Activated B cell treated with CpG ODN at 0.5 μM for 24 hours (primary cell): ENCODE data around the gene XDH. TPM values are rescaled to one million over a fixed set of nuclear protein-coding genes. Genes with fewer than 3 reads are reported as not detected.

Experiments used
- ATAC-seq: fragments of 200-7000 bp; cut with Tn5 transposase; one replicate; pipeline ENCODE4 v1.10.0; 2021; ENCODE audit warnings: low read depth, mild to moderate bottlenecking, moderate library complexity
- CTCF ChIA-PET: fragments of 350-600 bp; sonication (Branson Sonifier 250); formaldehyde crosslinking; loops from one replicate; lab custom pipeline; 2021; ENCODE audit warnings: antibody characterized with exemption; lab: Charles Lee
- POLR2A ChIA-PET: fragments of 350-600 bp; sonication (Branson Sonifier 250); formaldehyde crosslinking; loops from one replicate; lab custom pipeline; 2021; ENCODE audit warnings: antibody characterized with exemption; lab: Charles Lee
- DNase-seq: peaks from one replicate; pipeline ENCODE4 v3.0.0; 2022
- H3K27ac Mint-ChIP-seq: one replicate; pipeline ENCODE4 v1.8.0; 2020; ENCODE audit warnings: mixed read lengths
- H3K27me3 Mint-ChIP-seq: one replicate; pipeline ENCODE4 v1.8.0; 2021; ENCODE audit warnings: mixed read lengths
- H3K36me3 Mint-ChIP-seq: one replicate; pipeline ENCODE4 v1.8.0; 2021; ENCODE audit warnings: low read depth, mixed read lengths
- H3K4me1 Mint-ChIP-seq: one replicate; pipeline ENCODE4 v1.8.0; 2021; ENCODE audit warnings: mixed read lengths
- H3K4me3 Mint-ChIP-seq: one replicate; pipeline ENCODE4 v1.8.0; 2020; ENCODE audit warnings: mild to moderate bottlenecking, mixed read lengths
- H3K9me3 Mint-ChIP-seq: one replicate; pipeline ENCODE4 v1.8.0; 2020; ENCODE audit warnings: mixed read lengths
- intact Hi-C: fragments of 100-400 bp; cut with micrococcal nuclease; formaldehyde crosslinking; loops from one replicate; pipeline ENCODE4 v1.15.1; 2024
- total RNA-seq: library from RNA; stranded (reverse); gene quantifications from 2 replicates; pipeline ENCODE4 v1.2.3, GENCODE V29; 2022
- TF ChIP-seq, protein P1 (sequence below): fragments of 200-600 bp; IDR thresholded peaks from one replicate; pipeline ENCODE4 v1.8.0; 2022; ENCODE audit warnings: antibody characterized with exemption, mild to moderate bottlenecking

Gene XDH
- total RNA-seq, 1 donor from 2014 or later: not detected

GRCh38 chr2:31386172-31386571 is 28.4 kb downstream of the XDH start:
- Mint-ChIP-seq H3K36me3 (no peaks in the 10 kb centered on the region), H3K9me3 (no peaks in the 10 kb centered on the region), H3K4me3 (no peak overlapping the region), H3K27ac (no peak overlapping the region), H3K4me1 (no peaks in the 10 kb centered on the region), H3K27me3 (no peaks in the 10 kb centered on the region)
- POLR2A ChIA-PET: no interaction called here
- CTCF ChIA-PET: no interaction called here
- no peak for DNase-seq
- ATAC-seq: no peak
- TF ChIP-seq, protein P1, sequence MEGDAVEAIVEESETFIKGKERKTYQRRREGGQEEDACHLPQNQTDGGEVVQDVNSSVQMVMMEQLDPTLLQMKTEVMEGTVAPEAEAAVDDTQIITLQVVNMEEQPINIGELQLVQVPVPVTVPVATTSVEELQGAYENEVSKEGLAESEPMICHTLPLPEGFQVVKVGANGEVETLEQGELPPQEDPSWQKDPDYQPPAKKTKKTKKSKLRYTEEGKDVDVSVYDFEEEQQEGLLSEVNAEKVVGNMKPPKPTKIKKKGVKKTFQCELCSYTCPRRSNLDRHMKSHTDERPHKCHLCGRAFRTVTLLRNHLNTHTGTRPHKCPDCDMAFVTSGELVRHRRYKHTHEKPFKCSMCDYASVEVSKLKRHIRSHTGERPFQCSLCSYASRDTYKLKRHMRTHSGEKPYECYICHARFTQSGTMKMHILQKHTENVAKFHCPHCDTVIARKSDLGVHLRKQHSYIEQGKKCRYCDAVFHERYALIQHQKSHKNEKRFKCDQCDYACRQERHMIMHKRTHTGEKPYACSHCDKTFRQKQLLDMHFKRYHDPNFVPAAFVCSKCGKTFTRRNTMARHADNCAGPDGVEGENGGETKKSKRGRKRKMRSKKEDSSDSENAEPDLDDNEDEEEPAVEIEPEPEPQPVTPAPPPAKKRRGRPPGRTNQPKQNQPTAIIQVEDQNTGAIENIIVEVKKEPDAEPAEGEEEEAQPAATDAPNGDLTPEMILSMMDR: no peak
- intact Hi-C loops: no loop called here

DNA sequence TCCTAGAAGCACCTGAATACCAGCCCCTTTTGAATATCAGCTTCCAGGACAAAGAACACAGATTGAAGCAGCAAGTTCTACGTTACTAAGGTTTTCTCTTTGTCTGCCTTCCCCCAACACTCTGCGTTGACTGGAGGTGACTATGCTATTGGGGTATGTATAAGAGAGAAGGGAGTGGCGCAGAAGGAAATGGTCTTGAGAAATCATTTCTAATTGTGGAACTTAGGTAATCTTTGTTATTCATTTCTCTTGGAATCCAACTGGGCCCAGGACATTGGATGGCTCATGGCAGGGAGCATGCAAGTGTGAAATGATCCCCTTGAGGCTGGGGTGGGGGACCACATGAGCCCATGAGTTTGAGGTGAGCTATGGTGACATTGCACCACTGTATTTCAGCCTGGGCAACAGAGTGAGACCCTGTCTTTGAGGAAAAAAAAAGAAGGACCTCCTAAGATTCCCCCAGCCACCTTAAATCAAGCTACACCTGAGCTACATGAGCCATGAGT is 29.7 kb downstream of the XDH start:
- Mint-ChIP-seq H3K4me3 (no peak overlapping the region), H3K4me1 (no peaks in the 10 kb centered on the region), H3K27me3 (peaks cover 4% of the 10 kb centered on the region), H3K36me3 (no peaks in the 10 kb centered on the region), H3K9me3 (no peaks in the 10 kb centered on the region), H3K27ac (no peak overlapping the region)
- ATAC-seq (no peak), DNase-seq (no peak)
- CTCF ChIA-PET: no interaction called here
- POLR2A ChIA-PET: interaction anchor here (0.7 kb wide), 1 partner anchor 558 kb away, joined by 4 read pairs; no protein-coding TSS in a partner anchor
- TF ChIP-seq, protein P1: no peak
- intact Hi-C loops: no loop called here

GRCh38 chr2:31384351-31384750 is 30.2 kb downstream of the XDH start:
- Mint-ChIP-seq H3K36me3 (no peaks in the 10 kb centered on the region), H3K27ac (no peak overlapping the region), H3K9me3 (no peaks in the 10 kb centered on the region), H3K4me3 (no peak overlapping the region), H3K4me1 (no peaks in the 10 kb centered on the region), H3K27me3 (peaks cover 4% of the 10 kb centered on the region)
- POLR2A ChIA-PET: interaction anchor here (0.7 kb wide), 1 partner anchor 557 kb away, joined by 4 read pairs; no protein-coding TSS in a partner anchor
- no peak for ATAC-seq
- TF ChIP-seq, protein P1: no peak
- DNase-seq: no peak
- intact Hi-C loops: no loop called here
- CTCF ChIA-PET: no interaction called here

DNA sequence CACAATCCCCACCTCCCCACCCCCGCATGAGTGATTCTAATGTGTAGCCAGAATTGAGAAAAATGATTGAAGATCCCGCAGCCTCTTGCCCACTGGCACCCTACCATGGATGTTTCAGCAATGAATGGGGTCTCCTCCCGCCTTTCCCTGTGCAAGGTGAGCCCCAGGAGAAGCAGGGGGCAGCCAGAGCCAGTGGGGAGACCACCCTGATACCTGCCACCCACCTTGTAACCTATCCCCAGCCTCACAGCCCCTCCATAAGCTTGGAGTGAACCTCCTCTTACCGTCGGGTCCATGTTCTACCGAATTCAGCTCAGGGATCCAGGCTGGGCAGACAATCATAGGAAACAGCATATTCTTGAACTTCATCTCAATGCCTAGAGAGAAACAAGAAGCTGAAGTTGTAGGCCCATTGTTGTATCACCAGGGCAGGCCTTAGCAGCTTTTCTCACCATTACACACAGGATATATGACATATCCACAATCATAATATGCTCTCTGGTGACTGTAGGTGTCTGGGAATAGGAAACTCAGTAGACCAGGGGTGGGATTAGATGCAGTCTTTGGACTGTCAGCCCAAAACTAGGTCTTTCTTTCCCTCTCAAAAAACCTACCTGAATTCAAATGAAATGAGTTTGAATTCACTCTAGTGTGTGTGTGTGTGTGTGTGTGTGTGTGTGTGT is 30.9 kb downstream of the XDH start:
- intact Hi-C loops: no loop called here
- H3K4me3 Mint-ChIP-seq: no peak overlapping the region
- no peak for ATAC-seq
- no peak overlapping the region for H3K27ac Mint-ChIP-seq
- H3K9me3 Mint-ChIP-seq: no peaks in the 10 kb centered on the region
- TF ChIP-seq, protein P1: no peak
- ChIA-PET POLR2A (interaction anchor here (0.7 kb wide), 1 partner anchor 556 kb away, joined by 4 read pairs; no protein-coding TSS in a partner anchor), CTCF (no interaction called here)
- H3K27me3 Mint-ChIP-seq: peaks cover 4% of the 10 kb centered on the region
- H3K36me3 Mint-ChIP-seq: no peaks in the 10 kb centered on the region
- no peaks in the 10 kb centered on the region for H3K4me1 Mint-ChIP-seq
- DNase-seq: no peak

- Mint-ChIP-seq H3K9me3 (no peaks in the 10 kb centered on the region), H3K4me3 (no peak overlapping the region), H3K27me3 (peaks cover 4% of the 10 kb centered on the region), H3K36me3 (no peaks in the 10 kb centered on the region), H3K4me1 (no peaks in the 10 kb centered on the region), H3K27ac (no peak overlapping the region)
- ChIA-PET CTCF (no interaction called here), POLR2A (no interaction called here)
- no peak for DNase-seq
- no peak for ATAC-seq
- intact Hi-C loops: no loop called here
- TF ChIP-seq, protein P1: no peak
Observed at GRCh38 chr2:31382452-31383120, 32.0 kb downstream of the XDH start.
